WTC11 (cell line): Measurements from ENCODE around the gene FOCAD. TPM values are rescaled to one million over a fixed set of nuclear protein-coding genes. Genes with fewer than 3 reads are reported as not detected.
A peak's percentile ranks its signal among the peaks of the same experiment; 100 is the strongest.

Source experiments
- ATAC-seq: fragments of 200-7000 bp; cut with Tn5 transposase; 2 replicates; pipeline ENCODE4 v1.10.0; 2021; ENCODE audit warnings: mild to moderate bottlenecking, moderate library complexity
- CTCF ChIA-PET: fragments of 300-600 bp; sonication (Branson Sonifier 250); formaldehyde crosslinking; loops from one replicate; lab custom pipeline; 2021; ENCODE audit warnings: antibody characterized with exemption; lab: Charles Lee
- POLR2A ChIA-PET: fragments of 350-600 bp; sonication (Branson Sonifier 250); formaldehyde crosslinking; loops from one replicate; lab custom pipeline; 2021; ENCODE audit warnings: antibody characterized with exemption; lab: Charles Lee
- DNase-seq: peaks from one replicate; pipeline ENCODE4 v3.0.0; 2021; ENCODE audit warnings: low spot score
- H3K27ac Mint-ChIP-seq: 2 replicates; pipeline ENCODE4 v1.8.0; 2021; ENCODE audit warnings: mixed read lengths
- H3K27me3 Mint-ChIP-seq: 2 replicates; pipeline ENCODE4 v1.8.0; 2021; ENCODE audit warnings: low read depth, mild to moderate bottlenecking, moderate library complexity, mixed read lengths
- H3K36me3 Mint-ChIP-seq: 2 replicates; pipeline ENCODE4 v1.8.0; 2021; ENCODE audit warnings: mixed read lengths
- H3K4me1 Mint-ChIP-seq: 2 replicates; pipeline ENCODE4 v1.8.0; 2022; ENCODE audit warnings: mixed read lengths
- H3K4me3 Mint-ChIP-seq: 2 replicates; pipeline ENCODE4 v1.8.0; 2021; ENCODE audit warnings: mild to moderate bottlenecking, moderate library complexity, mixed read lengths
- H3K9me3 Mint-ChIP-seq: 2 replicates; pipeline ENCODE4 v1.8.0; 2021; ENCODE audit warnings: mixed read lengths
- ATF1 ChIP-seq: sonication (generic); formaldehyde crosslinking; IDR thresholded peaks from 2 replicates; pipeline ENCODE4 v1.8.1; 2023; ENCODE audit warnings: mild to moderate bottlenecking, moderate library complexity, missing genetic modification reagents
- CREB1 ChIP-seq: sonication (generic); formaldehyde crosslinking; IDR thresholded peaks from 2 replicates; pipeline ENCODE4 v1.8.0; 2023; ENCODE audit warnings: mild to moderate bottlenecking, missing genetic modification reagents
- EMX1 ChIP-seq: fragments of 250-450 bp; sonication (Bioruptor Pico); IDR thresholded peaks from 2 replicates; pipeline ENCODE4 v1.8.0; 2021; ENCODE audit warnings: mild to moderate bottlenecking
- IRF2 ChIP-seq: sonication (generic); formaldehyde crosslinking; IDR thresholded peaks from 2 replicates; pipeline ENCODE4 v1.8.0; 2022; ENCODE audit warnings: low read depth, missing genetic modification reagents, borderline replicate concordance
- NFYB ChIP-seq: sonication (generic); formaldehyde crosslinking; conservative IDR thresholded peaks from 2 replicates; pipeline ENCODE4 v1.8.0; 2022; ENCODE audit warnings: low read depth, missing genetic modification reagents
- PRRX2 ChIP-seq: fragments of 250-450 bp; sonication (Bioruptor Pico); IDR thresholded peaks from 2 replicates; pipeline ENCODE4 v1.8.0; 2021; ENCODE audit warnings: mild to moderate bottlenecking
- TEAD1 ChIP-seq: sonication (generic); formaldehyde crosslinking; IDR thresholded peaks from 2 replicates; pipeline ENCODE4 v1.8.0; 2022; ENCODE audit warnings: mild to moderate bottlenecking, missing genetic modification reagents
- TEAD4 ChIP-seq: sonication (generic); formaldehyde crosslinking; IDR thresholded peaks from 2 replicates; pipeline ENCODE4 v1.8.0; 2022; ENCODE audit warnings: mild to moderate bottlenecking, missing genetic modification reagents
- total RNA-seq: library from RNA; stranded (reverse); gene quantifications from 3 replicates; pipeline ENCODE4 v1.2.3, GENCODE V29; 2021
- TF ChIP-seq, protein P1 (sequence below): sonication (generic); formaldehyde crosslinking; IDR thresholded peaks from 2 replicates; pipeline ENCODE4 v1.8.0; 2023; ENCODE audit warnings: mild to moderate bottlenecking, missing genetic modification reagents
- TF ChIP-seq, protein P2 (sequence below): sonication (generic); formaldehyde crosslinking; IDR thresholded peaks from 2 replicates; pipeline ENCODE4 v1.8.0; 2022; ENCODE audit warnings: mild to moderate bottlenecking, missing genetic modification reagents
- TF ChIP-seq, protein P3 (sequence below): sonication (generic); formaldehyde crosslinking; IDR thresholded peaks from 2 replicates; pipeline ENCODE4 v1.8.1; 2023; ENCODE audit warnings: mild to moderate bottlenecking, missing genetic modification reagents, moderate library complexity
- TF ChIP-seq, protein P4 (sequence below): sonication (generic); formaldehyde crosslinking; IDR thresholded peaks from 2 replicates; pipeline ENCODE4 v1.8.0; 2022; ENCODE audit warnings: missing genetic modification reagents
- TF ChIP-seq, protein P5 (sequence below): sonication (generic); formaldehyde crosslinking; conservative IDR thresholded peaks from 2 replicates; pipeline ENCODE4 v1.8.1; 2023; ENCODE audit warnings: mild to moderate bottlenecking, low read depth, missing genetic modification reagents, moderate library complexity

FOCAD gene
- total RNA-seq, 1 experiment from 2014 or later = 34.3 TPM

DNA sequence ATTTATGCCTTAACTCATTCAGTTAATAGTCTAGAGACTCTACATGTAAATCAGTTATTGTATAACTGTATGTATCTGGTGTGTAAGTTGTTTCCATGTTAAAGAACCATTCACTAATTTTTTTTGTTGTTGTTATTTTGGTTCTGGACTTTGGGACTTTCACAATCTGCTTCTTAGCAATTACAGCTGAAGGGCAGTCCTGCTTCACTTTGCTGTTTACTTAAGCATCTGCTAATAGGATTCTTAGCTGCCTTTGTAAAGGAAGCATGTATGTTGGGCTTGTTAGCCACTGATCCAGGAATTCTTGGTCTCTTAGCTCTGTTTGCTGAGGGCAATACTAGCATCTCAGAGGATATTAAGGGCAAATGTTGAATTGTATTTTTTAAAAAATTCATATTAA, 97.0 kb downstream of the FOCAD start (continued):
- TF ChIP-seq, protein P1, sequence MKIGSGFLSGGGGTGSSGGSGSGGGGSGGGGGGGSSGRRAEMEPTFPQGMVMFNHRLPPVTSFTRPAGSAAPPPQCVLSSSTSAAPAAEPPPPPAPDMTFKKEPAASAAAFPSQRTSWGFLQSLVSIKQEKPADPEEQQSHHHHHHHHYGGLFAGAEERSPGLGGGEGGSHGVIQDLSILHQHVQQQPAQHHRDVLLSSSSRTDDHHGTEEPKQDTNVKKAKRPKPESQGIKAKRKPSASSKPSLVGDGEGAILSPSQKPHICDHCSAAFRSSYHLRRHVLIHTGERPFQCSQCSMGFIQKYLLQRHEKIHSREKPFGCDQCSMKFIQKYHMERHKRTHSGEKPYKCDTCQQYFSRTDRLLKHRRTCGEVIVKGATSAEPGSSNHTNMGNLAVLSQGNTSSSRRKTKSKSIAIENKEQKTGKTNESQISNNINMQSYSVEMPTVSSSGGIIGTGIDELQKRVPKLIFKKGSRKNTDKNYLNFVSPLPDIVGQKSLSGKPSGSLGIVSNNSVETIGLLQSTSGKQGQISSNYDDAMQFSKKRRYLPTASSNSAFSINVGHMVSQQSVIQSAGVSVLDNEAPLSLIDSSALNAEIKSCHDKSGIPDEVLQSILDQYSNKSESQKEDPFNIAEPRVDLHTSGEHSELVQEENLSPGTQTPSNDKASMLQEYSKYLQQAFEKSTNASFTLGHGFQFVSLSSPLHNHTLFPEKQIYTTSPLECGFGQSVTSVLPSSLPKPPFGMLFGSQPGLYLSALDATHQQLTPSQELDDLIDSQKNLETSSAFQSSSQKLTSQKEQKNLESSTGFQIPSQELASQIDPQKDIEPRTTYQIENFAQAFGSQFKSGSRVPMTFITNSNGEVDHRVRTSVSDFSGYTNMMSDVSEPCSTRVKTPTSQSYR (CRISPR knock-in tag) = no peak
- TF ChIP-seq PRRX2 = no peak
- no peak for TF ChIP-seq CREB1 (CRISPR knock-in tag)
- TF ChIP-seq, protein P2, sequence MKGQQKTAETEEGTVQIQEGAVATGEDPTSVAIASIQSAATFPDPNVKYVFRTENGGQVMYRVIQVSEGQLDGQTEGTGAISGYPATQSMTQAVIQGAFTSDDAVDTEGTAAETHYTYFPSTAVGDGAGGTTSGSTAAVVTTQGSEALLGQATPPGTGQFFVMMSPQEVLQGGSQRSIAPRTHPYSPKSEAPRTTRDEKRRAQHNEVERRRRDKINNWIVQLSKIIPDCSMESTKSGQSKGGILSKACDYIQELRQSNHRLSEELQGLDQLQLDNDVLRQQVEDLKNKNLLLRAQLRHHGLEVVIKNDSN (CRISPR knock-in tag) = no peak
- no peak for TF ChIP-seq ATF1 (CRISPR knock-in tag)
- TF ChIP-seq EMX1 (CRISPR knock-in tag) = no peak
- no peak for TF ChIP-seq TEAD4 (CRISPR knock-in tag)
- TF ChIP-seq, all 79 proteins: peak for 0

DNA sequence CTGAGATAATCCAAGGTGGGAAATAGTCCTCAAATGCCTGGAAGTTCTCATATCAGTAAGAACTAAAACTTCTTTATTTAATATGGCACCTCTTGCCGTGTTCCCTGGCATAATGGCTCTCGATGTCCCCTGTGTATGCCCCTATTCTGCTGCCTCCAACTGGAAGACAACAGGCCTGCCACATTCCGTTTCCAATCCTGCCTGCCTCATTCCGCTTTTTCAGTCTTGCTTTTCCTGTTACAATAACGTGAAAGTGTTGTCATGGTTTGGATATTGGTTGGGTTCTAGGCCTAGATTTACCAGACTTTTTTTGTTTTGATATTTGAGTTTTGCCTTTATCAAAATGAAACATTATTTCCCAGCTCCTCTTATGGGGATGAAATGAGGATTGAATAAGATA, 98.2 kb downstream of the FOCAD start:
- Mint-ChIP-seq H3K9me3 (no peaks in the 10 kb centered on the region), H3K4me3 (no peak overlapping the region), H3K27ac (peak overlapping the region; percentile 29; the same call in 1 of the 2 replicates), H3K4me1 (peaks cover 38% of the 10 kb centered on the region), H3K36me3 (no peaks in the 10 kb centered on the region), H3K27me3 (no peaks in the 10 kb centered on the region)
- TF ChIP-seq, protein P3, sequence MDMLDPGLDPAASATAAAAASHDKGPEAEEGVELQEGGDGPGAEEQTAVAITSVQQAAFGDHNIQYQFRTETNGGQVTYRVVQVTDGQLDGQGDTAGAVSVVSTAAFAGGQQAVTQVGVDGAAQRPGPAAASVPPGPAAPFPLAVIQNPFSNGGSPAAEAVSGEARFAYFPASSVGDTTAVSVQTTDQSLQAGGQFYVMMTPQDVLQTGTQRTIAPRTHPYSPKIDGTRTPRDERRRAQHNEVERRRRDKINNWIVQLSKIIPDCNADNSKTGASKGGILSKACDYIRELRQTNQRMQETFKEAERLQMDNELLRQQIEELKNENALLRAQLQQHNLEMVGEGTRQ (CRISPR knock-in tag) = no peak
- TF ChIP-seq, protein P4, sequence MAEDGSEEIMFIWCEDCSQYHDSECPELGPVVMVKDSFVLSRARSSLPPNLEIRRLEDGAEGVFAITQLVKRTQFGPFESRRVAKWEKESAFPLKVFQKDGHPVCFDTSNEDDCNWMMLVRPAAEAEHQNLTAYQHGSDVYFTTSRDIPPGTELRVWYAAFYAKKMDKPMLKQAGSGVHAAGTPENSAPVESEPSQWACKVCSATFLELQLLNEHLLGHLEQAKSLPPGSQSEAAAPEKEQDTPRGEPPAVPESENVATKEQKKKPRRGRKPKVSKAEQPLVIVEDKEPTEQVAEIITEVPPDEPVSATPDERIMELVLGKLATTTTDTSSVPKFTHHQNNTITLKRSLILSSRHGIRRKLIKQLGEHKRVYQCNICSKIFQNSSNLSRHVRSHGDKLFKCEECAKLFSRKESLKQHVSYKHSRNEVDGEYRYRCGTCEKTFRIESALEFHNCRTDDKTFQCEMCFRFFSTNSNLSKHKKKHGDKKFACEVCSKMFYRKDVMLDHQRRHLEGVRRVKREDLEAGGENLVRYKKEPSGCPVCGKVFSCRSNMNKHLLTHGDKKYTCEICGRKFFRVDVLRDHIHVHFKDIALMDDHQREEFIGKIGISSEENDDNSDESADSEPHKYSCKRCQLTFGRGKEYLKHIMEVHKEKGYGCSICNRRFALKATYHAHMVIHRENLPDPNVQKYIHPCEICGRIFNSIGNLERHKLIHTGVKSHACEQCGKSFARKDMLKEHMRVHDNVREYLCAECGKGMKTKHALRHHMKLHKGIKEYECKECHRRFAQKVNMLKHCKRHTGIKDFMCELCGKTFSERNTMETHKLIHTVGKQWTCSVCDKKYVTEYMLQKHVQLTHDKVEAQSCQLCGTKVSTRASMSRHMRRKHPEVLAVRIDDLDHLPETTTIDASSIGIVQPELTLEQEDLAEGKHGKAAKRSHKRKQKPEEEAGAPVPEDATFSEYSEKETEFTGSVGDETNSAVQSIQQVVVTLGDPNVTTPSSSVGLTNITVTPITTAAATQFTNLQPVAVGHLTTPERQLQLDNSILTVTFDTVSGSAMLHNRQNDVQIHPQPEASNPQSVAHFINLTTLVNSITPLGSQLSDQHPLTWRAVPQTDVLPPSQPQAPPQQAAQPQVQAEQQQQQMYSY (CRISPR knock-in tag) = peak; percentile 94
- CTCF ChIA-PET = no interaction called here
- POLR2A ChIA-PET = no interaction called here
- ATAC-seq = no peak
- no peak for DNase-seq

DNA sequence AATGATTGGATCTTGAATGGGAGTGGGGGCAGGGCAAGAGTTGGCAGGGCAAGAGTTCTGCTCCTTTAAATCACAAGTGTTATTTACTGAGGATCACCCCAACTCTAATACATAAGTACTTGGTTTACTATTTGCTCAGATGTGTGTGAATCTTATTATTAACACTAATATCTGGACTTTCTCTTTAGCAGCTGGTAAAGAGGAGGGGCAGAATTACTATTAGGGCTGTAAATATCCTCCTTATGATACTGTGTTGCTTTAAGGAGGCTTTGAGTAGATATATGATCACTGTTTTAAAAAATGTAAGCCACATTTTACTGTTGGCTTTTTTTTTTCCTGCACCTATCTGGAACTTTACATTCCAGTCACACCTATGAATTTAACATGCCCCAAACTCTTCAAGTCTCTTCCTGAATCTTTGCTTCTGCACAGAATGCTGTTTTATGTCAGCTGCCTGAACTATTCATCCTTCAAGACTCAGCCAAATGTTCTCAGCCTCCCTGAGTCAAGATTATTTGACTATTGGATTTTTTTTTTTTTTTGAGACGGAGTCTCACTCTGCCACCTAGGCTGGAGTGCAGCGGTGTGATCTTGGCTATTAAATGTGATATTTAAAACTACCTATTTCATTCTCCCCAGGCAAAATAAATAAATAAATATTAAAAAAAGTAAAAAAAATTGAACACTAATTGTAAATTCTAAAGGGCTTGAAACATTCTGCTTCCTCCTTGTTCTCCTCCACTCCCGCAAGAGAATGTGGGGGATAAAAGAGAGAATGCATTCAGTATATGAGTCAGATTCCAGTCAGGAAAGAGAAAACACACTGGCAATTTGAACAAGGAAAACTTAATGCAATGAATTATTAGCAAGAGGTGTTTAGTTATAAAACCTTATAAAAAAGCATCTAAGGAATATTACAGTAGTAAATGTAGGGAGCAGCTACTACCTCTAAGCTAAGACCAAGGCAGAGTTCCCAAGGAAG, 99.3 kb downstream of the FOCAD start:
- ChIA-PET POLR2A (no interaction called here), CTCF (interaction anchor here (1.5 kb wide), 1 partner anchor 159 kb away, joined by 3 read pairs; no protein-coding TSS in a partner anchor)
- ATAC-seq (no peak), DNase-seq (no peak)
- Mint-ChIP-seq H3K4me3 (no peak overlapping the region), H3K4me1 (peaks cover 38% of the 10 kb centered on the region), H3K36me3 (no peaks in the 10 kb centered on the region), H3K27me3 (no peaks in the 10 kb centered on the region), H3K9me3 (no peaks in the 10 kb centered on the region), H3K27ac (peak overlapping the region; percentile 56; the same call in 1 of the 2 replicates)
- TF ChIP-seq TEAD1 (CRISPR knock-in tag) (no peak), EMX1 (CRISPR knock-in tag) (no peak), NFYB (CRISPR knock-in tag) (no peak), IRF2 (CRISPR knock-in tag) (no peak)
- TF ChIP-seq, protein P5, sequence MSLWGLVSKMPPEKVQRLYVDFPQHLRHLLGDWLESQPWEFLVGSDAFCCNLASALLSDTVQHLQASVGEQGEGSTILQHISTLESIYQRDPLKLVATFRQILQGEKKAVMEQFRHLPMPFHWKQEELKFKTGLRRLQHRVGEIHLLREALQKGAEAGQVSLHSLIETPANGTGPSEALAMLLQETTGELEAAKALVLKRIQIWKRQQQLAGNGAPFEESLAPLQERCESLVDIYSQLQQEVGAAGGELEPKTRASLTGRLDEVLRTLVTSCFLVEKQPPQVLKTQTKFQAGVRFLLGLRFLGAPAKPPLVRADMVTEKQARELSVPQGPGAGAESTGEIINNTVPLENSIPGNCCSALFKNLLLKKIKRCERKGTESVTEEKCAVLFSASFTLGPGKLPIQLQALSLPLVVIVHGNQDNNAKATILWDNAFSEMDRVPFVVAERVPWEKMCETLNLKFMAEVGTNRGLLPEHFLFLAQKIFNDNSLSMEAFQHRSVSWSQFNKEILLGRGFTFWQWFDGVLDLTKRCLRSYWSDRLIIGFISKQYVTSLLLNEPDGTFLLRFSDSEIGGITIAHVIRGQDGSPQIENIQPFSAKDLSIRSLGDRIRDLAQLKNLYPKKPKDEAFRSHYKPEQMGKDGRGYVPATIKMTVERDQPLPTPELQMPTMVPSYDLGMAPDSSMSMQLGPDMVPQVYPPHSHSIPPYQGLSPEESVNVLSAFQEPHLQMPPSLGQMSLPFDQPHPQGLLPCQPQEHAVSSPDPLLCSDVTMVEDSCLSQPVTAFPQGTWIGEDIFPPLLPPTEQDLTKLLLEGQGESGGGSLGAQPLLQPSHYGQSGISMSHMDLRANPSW (CRISPR knock-in tag) = no peak
